RWPE2 (cell line): Measurements from ENCODE around the gene CACNB2.

Experiments used
- ATAC-seq: fragments of 200-7000 bp; cut with Tn5 transposase; 3 replicates; pipeline ENCODE4 v1.9.1; 2021; ENCODE audit warnings: low read depth
- DNase-seq: peaks from one replicate; pipeline ENCODE4 v3.0.0-alpha.2; 2020; ENCODE audit warnings: low spot score
- H3K27ac ChIP-seq: fragments of 450-650 bp; 2 replicates; pipeline ENCODE4 v1.5.1; 2017; ENCODE audit warnings: mild to moderate bottlenecking; ENCODE audit not compliant: poor library complexity, severe bottlenecking
- H3K27me3 ChIP-seq: fragments of 250-450 bp; sonication (Bioruptor Pico); 2 replicates; pipeline ENCODE4 v1.5.1; 2021; ENCODE audit warnings: mild to moderate bottlenecking, moderate library complexity; ENCODE audit not compliant: insufficient read depth, poor library complexity, severe bottlenecking
- H3K36me3 ChIP-seq: fragments of 250-450 bp; sonication (Bioruptor Pico); 2 replicates; pipeline ENCODE4 v1.5.1; 2020; ENCODE audit warnings: low read depth, mild to moderate bottlenecking, moderate library complexity
- H3K4me1 ChIP-seq: fragments of 250-450 bp; sonication (Bioruptor Pico); 2 replicates; pipeline ENCODE4 v1.5.1; 2021; ENCODE audit warnings: mild to moderate bottlenecking, moderate library complexity; ENCODE audit not compliant: insufficient read depth, poor library complexity, severe bottlenecking
- H3K4me3 ChIP-seq: fragments of 250-450 bp; sonication (Bioruptor Pico); 2 replicates; pipeline ENCODE4 v1.5.1; 2021; ENCODE audit warnings: mild to moderate bottlenecking, moderate library complexity; ENCODE audit not compliant: severe bottlenecking
- H3K9me3 ChIP-seq: fragments of 250-450 bp; sonication (Bioruptor Pico); 2 replicates; pipeline ENCODE4 v1.5.1; 2021; ENCODE audit warnings: mild to moderate bottlenecking, moderate library complexity; ENCODE audit not compliant: severe bottlenecking
- TF ChIP-seq, protein P1 (sequence below): fragments of 450-650 bp; IDR thresholded peaks from one replicate; pipeline ENCODE4 v1.5.1; 2017; ENCODE audit warnings: mild to moderate bottlenecking, moderate library complexity; ENCODE audit not compliant: poor library complexity, severe bottlenecking

The CACNB2 gene

DNA sequence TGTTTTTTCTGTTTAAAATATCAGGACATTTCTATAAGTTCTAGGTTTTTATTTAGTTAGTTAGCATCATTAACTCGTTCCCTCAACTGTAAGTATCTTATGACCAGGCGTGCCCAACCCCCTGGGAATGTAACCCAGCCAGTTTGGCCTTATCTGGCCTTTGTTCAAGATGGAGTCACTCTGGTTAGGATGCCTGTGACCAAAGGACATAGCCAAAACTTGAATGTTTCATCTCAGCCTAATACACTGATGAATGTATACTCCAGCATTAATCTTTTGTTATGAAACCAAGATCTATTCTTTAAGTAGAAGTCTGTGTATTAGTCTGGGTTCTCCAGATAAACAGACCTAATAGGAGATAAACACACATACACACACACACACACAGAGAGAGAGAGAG is 279.7 kb downstream of the CACNB2 start:
- ATAC-seq (no peak), DNase-seq (no peak)
- Histone ChIP-seq H3K9me3 (no peaks in the 10 kb centered on the region), H3K36me3 (no peaks in the 10 kb centered on the region), H3K27ac (no peak overlapping the region), H3K4me3 (no peak overlapping the region), H3K27me3 (no peaks in the 10 kb centered on the region), H3K4me1 (no peaks in the 10 kb centered on the region)
- TF ChIP-seq, protein P1, sequence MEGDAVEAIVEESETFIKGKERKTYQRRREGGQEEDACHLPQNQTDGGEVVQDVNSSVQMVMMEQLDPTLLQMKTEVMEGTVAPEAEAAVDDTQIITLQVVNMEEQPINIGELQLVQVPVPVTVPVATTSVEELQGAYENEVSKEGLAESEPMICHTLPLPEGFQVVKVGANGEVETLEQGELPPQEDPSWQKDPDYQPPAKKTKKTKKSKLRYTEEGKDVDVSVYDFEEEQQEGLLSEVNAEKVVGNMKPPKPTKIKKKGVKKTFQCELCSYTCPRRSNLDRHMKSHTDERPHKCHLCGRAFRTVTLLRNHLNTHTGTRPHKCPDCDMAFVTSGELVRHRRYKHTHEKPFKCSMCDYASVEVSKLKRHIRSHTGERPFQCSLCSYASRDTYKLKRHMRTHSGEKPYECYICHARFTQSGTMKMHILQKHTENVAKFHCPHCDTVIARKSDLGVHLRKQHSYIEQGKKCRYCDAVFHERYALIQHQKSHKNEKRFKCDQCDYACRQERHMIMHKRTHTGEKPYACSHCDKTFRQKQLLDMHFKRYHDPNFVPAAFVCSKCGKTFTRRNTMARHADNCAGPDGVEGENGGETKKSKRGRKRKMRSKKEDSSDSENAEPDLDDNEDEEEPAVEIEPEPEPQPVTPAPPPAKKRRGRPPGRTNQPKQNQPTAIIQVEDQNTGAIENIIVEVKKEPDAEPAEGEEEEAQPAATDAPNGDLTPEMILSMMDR, result no peak

DNA sequence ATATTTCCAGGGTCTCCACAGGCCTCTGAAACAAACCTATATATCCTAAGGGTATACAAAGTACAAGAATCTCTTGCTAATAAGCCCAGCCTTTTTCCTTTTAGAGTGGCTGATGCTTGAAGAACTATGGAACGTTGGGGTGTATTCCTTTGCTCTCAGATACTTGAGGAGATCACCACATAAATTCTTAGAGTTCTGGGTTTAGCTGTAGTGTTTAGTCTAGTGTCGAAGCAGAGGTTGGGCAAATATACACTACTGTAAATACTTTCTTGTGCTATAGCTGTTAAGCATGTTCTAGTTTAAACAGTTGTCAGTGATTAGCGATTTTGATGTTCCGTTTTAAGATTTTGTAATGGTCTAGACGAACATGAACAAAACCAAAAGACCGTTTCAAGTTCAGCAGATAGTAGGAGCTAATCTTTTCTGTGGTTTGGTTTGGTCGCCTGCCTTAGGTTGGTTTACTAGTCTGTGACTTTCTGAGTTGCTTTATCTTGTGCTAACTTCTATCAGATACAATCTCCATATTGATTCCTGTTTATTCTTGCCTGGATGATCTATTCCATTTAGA is 281.6 kb downstream of the CACNB2 start:
- Histone ChIP-seq H3K36me3 (no peaks in the 10 kb centered on the region), H3K4me3 (no peak overlapping the region), H3K9me3 (no peaks in the 10 kb centered on the region), H3K4me1 (no peaks in the 10 kb centered on the region), H3K27ac (no peak overlapping the region), H3K27me3 (no peaks in the 10 kb centered on the region)
- TF ChIP-seq, protein P1, result no peak
- no peak for DNase-seq
- ATAC-seq, result no peak

DNA sequence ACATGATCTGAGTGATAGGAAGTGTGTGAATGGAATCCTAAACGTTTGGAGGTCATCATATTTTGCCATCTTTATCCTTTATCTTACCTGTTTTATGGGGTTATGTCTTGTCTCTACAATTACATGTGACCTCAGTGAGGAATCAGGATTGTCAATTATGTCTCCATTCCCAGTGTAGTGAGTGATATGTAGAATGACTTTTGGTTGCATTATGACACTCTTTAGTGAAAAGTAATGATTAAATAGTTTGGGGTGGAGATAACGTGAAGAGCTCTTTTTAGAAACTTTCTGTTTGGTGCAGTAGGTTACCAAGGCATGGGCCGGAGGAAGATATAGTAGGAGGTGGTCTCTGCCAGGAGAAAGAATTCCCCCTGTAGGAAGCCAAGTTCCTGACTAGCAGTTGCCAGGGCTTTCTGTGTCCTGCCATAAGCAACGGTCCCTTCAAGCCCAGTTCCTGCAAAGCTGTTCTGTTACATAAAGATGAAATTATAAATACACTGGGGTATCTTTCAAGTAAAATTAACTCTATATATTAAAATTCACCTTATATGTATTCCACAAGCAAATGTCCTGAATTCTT is 282.9 kb downstream of the CACNB2 start:
- no peaks in the 10 kb centered on the region for H3K4me1 ChIP-seq
- no peaks in the 10 kb centered on the region for H3K36me3 ChIP-seq
- TF ChIP-seq, protein P1, result no peak
- ATAC-seq (no peak), DNase-seq (no peak)
- no peaks in the 10 kb centered on the region for H3K27me3 ChIP-seq
- H3K4me3 ChIP-seq, result no peak overlapping the region
- no peak overlapping the region for H3K27ac ChIP-seq
- H3K9me3 ChIP-seq, result no peaks in the 10 kb centered on the region

DNA sequence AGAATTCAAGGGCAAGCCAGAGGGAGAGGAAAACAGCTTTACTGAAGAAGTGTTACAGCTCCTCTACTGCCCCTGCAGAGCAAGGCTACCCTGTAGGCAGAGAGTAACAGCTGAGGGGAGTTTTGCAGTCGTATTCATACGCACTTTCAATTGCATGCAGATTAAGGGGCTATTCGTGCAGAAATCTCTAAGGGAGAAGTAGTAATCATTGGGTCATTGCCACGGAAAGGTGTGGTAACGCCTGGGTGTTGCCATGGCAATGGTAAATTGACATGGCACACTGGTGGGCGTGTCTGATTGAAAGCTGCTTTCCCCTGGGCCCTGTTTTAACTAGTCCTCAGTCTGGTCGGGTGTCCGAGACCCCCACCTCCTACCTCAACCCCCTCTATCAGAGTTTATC is 284.0 kb downstream of the CACNB2 start:
- no peaks in the 10 kb centered on the region for H3K9me3 ChIP-seq
- ATAC-seq, result no peak
- no peaks in the 10 kb centered on the region for H3K36me3 ChIP-seq
- no peaks in the 10 kb centered on the region for H3K4me1 ChIP-seq
- H3K4me3 ChIP-seq, result no peak overlapping the region
- DNase-seq, result no peak
- no peak overlapping the region for H3K27ac ChIP-seq
- H3K27me3 ChIP-seq, result no peaks in the 10 kb centered on the region
- TF ChIP-seq, protein P1, result no peak

DNA sequence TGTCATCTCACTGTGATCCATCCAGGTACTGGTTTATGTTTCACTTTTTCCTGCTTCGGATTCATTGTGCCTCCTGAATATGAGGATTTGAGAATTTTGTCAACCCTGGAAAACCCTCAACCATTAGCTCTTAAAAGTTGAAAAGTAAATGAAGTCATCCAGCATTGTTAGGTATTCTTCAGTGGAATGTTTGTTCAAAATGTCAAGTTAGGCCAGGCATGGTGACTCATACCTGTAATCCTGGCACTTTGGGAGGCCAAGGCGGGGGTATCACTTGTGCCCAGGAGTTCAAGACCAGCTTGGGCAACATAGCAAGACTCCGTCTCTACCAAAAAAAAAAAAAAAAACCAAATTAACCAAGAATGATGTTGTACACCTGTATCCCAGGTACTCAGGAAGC is 289.1 kb downstream of the CACNB2 start:
- ATAC-seq (no peak), DNase-seq (no peak)

More for the DNA sequence above, 289.1 kb downstream of the CACNB2 start:
- H3K4me3 ChIP-seq, result no peak overlapping the region
- H3K9me3 ChIP-seq, result no peaks in the 10 kb centered on the region
- no peaks in the 10 kb centered on the region for H3K36me3 ChIP-seq
- no peak overlapping the region for H3K27ac ChIP-seq
- TF ChIP-seq, protein P1, result no peak
- H3K4me1 ChIP-seq, result no peaks in the 10 kb centered on the region
- H3K27me3 ChIP-seq, result peaks cover 3% of the 10 kb centered on the region
